HCT116 (cell line): ENCODE data around the gene FER. TPM values are rescaled to one million over a fixed set of nuclear protein-coding genes. Genes with fewer than 3 reads are reported as not detected.

Experiments used
- ATAC-seq: fragments of 200-7000 bp; cut with Tn5 transposase; 2 replicates; pipeline ENCODE4 v1.9.1; 2020; ENCODE audit warnings: mild to moderate bottlenecking, moderate library complexity
- BruUV-seq: library from RNA; stranded (reverse); fragments of 400-500 nt; replicated peaks from 2 replicates; lab custom pipeline; 2021; lab: Mats Ljungman, UMichigan
- CTCF ChIA-PET: fragments of 300-600 bp; sonication (Branson Sonifier 250); formaldehyde crosslinking; loops from one replicate; lab custom pipeline; 2021; ENCODE audit warnings: antibody characterized with exemption; lab: Charles Lee
- POLR2A ChIA-PET: fragments of 300-600, 350-600 bp; sonication (Branson Sonifier 250); formaldehyde crosslinking; loops from one replicate; lab custom pipeline; 2021; ENCODE audit warnings: antibody characterized with exemption; lab: Charles Lee
- RAD21 ChIA-PET, 2 experiments: fragments of 300-600 bp; sonication (Branson Sonifier 250); formaldehyde crosslinking; loops; one replicate each; lab custom pipeline; 2023; ENCODE audit warnings: low total read pairs in 2 of 2; ENCODE audit not compliant: uncharacterized antibody in 2 of 2, unreplicated experiment in 2 of 2, low non-redundant PET in 1 of 2; lab: Charles Lee
- DNase-seq: peaks from one replicate; pipeline ENCODE4 v3.0.0-alpha.2; 2010; ENCODE audit warnings: low read depth, low spot score
- H2AFZ ChIP-seq: fragments of 200-600 bp; shearing (Covaris generic), sonication (generic); 2 replicates; pipeline ENCODE4 v1.6.1; 2017; ENCODE audit warnings: low read depth, mixed run types, mixed read lengths, antibody characterized with exemption, low read length; ENCODE audit not compliant: poor library complexity, severe bottlenecking
- H3K27ac ChIP-seq: 2 replicates; pipeline ENCODE4 v1.5.1; 2012; ENCODE audit warnings: low read depth, low read length
- H3K27me3 ChIP-seq: fragments of 200-600 bp; sonication (generic); 2 replicates; pipeline ENCODE4 v1.6.1; 2016; ENCODE audit warnings: mixed run types, low read length, mixed read lengths; ENCODE audit not compliant: insufficient read depth
- H3K36me3 ChIP-seq, 2 experiments: fragments of 200-500 bp in 1 of 2; fragments of 200-600 bp in 1 of 2; sonication (Bioruptor generic) in 1 of 2; sonication (generic) in 1 of 2; 2 replicates each; pipeline versions ENCODE4 v1.5.1 to v1.6.1; 2014 to 2016; ENCODE audit warnings: low read length in 2 of 2, inconsistent platforms in 1 of 2, mixed read lengths in 1 of 2, mixed run types in 1 of 2; ENCODE audit not compliant: insufficient read depth in 2 of 2, control insufficient read depth in 1 of 2
- H3K4me1 ChIP-seq, 2 experiments: fragments of 200-600 bp in 1 of 2; sonication (generic) in 1 of 2; 2 replicates each; pipeline versions ENCODE4 v1.5.1 to v1.6.1; 2012 to 2017; ENCODE audit warnings: low read length in 2 of 2, inconsistent platforms in 1 of 2, mild to moderate bottlenecking in 1 of 2, mixed read lengths in 1 of 2, mixed run types in 1 of 2, moderate library complexity in 1 of 2; ENCODE audit not compliant: insufficient read depth in 2 of 2, control insufficient read depth in 1 of 2
- H3K4me2 ChIP-seq: fragments of 200-600 bp; sonication (generic); 2 replicates; pipeline ENCODE4 v1.6.1; 2017; ENCODE audit warnings: mixed run types, low read length, mixed read lengths
- H3K4me3 ChIP-seq, 2 experiments: fragments of 200-600 bp in 1 of 2; sonication (generic) in 1 of 2; replicated peaks in 1 of 2; 2 replicates each; pipeline ENCODE4 v1.5.1; 2011 to 2016; ENCODE audit warnings: low read length in 2 of 2, control low read depth in 1 of 2, low read depth in 1 of 2, mild to moderate bottlenecking in 1 of 2, mixed read lengths in 1 of 2, mixed run types in 1 of 2
- H3K79me2 ChIP-seq: fragments of 200-600 bp; sonication (generic); 2 replicates; pipeline ENCODE4 v1.6.1; 2017; ENCODE audit warnings: mild to moderate bottlenecking, mixed run types, low read length, moderate library complexity, mixed read lengths; ENCODE audit not compliant: insufficient read depth
- H3K9ac ChIP-seq: fragments of 200-600 bp; sonication (generic); 2 replicates; pipeline ENCODE4 v1.6.1; 2016; ENCODE audit warnings: low read length, mixed read lengths
- H3K9me2 ChIP-seq: fragments of 200-600 bp; sonication (generic), shearing (Covaris generic); 2 replicates; pipeline ENCODE4 v1.6.1; 2017; ENCODE audit warnings: mixed run types, mild to moderate bottlenecking, moderate library complexity; ENCODE audit not compliant: insufficient read depth
- H3K9me3 ChIP-seq, 2 experiments: fragments of 200-500 bp in 1 of 2; fragments of 200-600 bp in 1 of 2; sonication (Bioruptor generic) in 1 of 2; sonication (generic) in 1 of 2; 2 replicates each; pipeline ENCODE4 v1.6.1; 2014 to 2017; ENCODE audit warnings: low read length in 2 of 2, mixed read lengths in 2 of 2, inconsistent platforms in 1 of 2, low read depth in 1 of 2, mild to moderate bottlenecking in 1 of 2, mixed run types in 1 of 2, moderate library complexity in 1 of 2; ENCODE audit not compliant: control insufficient read depth in 1 of 2, insufficient read depth in 1 of 2
- H4K20me1 ChIP-seq: fragments of 200-600 bp; sonication (generic), shearing (Covaris generic); 2 replicates; pipeline ENCODE4 v1.6.1; 2017; ENCODE audit warnings: mixed run types, mild to moderate bottlenecking, moderate library complexity; ENCODE audit not compliant: insufficient read depth
- ATF3 ChIP-seq: IDR thresholded peaks from 2 replicates; pipeline ENCODE4 v1.6.1; 2012
- CBX3 ChIP-seq: IDR thresholded peaks from 2 replicates; pipeline ENCODE4 v1.6.1; 2012; ENCODE audit warnings: low read depth
- CEBPB ChIP-seq: IDR thresholded peaks from 2 replicates; pipeline ENCODE4 v1.6.1; 2012; ENCODE audit warnings: low read depth
- EGR1 ChIP-seq: IDR thresholded peaks from 2 replicates; pipeline ENCODE4 v1.6.1; 2012; ENCODE audit warnings: low read depth
- ELF1 ChIP-seq: IDR thresholded peaks from 2 replicates; pipeline ENCODE4 v1.6.1; 2012; ENCODE audit warnings: low read depth, borderline replicate concordance
- EZH2 ChIP-seq: fragments of 200-600 bp; sonication (generic); IDR thresholded peaks from 2 replicates; pipeline ENCODE4 v1.6.1; 2017; ENCODE audit warnings: antibody characterized with exemption, mixed run types
- EZH2phosphoT487 ChIP-seq: fragments of 200-600 bp; IDR thresholded peaks from 2 replicates; pipeline ENCODE4 v1.6.1; 2018; ENCODE audit warnings: antibody characterized with exemption, borderline replicate concordance
- POLR2AphosphoS5 ChIP-seq: IDR thresholded peaks from 2 replicates; pipeline ENCODE4 v1.6.1; 2011; ENCODE audit warnings: mild to moderate bottlenecking, low read depth, low read length, moderate library complexity
- TCF7L2 ChIP-seq: IDR thresholded peaks from 2 replicates; pipeline ENCODE4 v1.7.0; 2011; ENCODE audit warnings: borderline replicate concordance, inconsistent platforms; ENCODE audit not compliant: insufficient read depth, insufficient read length; ENCODE audit errors: extremely low read depth
- YY1 ChIP-seq: IDR thresholded peaks from 2 replicates; pipeline ENCODE4 v1.6.1; 2011; ENCODE audit warnings: low read length, low read depth, moderate library complexity, mild to moderate bottlenecking; ENCODE audit not compliant: insufficient replicate concordance; ENCODE audit errors: extremely low read depth
- ZNF274 ChIP-seq: fragments of 200-500 bp; sonication (Bioruptor generic); IDR thresholded peaks from 2 replicates; pipeline ENCODE4 v1.6.1; 2014; ENCODE audit warnings: mild to moderate bottlenecking, low read depth, low read length, inconsistent platforms
- intact Hi-C: fragments of 100-400 bp; cut with micrococcal nuclease; formaldehyde crosslinking; loops from 2 replicates; pipeline ENCODE4 v1.10.0; 2022
- total RNA-seq: library from RNA; stranded (reverse); gene quantifications from one replicate; pipeline ENCODE4 v1.2.1, GENCODE V29; 2021; ENCODE audit not compliant: unreplicated experiment
- TF ChIP-seq, protein P1 (sequence below): IDR thresholded peaks from 2 replicates; pipeline ENCODE4 v1.6.1; 2012; ENCODE audit warnings: low read depth
- TF ChIP-seq, protein P2 (sequence below), 3 experiments: fragments of 200-600 bp in 1 of 3; sonication (generic) in 1 of 3; IDR thresholded peaks in 2 of 3; conservative IDR thresholded peaks in 1 of 3; 2 replicates each; pipeline ENCODE4 v1.5.1; 2012 to 2017; ENCODE audit warnings: low read depth in 2 of 3, low read length in 2 of 3, antibody characterized with exemption in 1 of 3, borderline replicate concordance in 1 of 3, control low read depth in 1 of 3, mild to moderate bottlenecking in 1 of 3, mixed read lengths in 1 of 3, mixed run types in 1 of 3, moderate library complexity in 1 of 3; ENCODE audit not compliant: insufficient read depth in 1 of 3

FER gene
- total RNA-seq, 1 experiment from 2014 or later, result 32.0 TPM

GRCh38 chr5:108935611-108936010, 187.9 kb downstream of the FER start:
- ChIA-PET CTCF (no interaction called here), POLR2A (no interaction called here)
- H3K9me3 ChIP-seq, result no peaks in the 10 kb centered on the region
- no peaks in the 10 kb centered on the region for H4K20me1 ChIP-seq
- H3K4me1 ChIP-seq, result no peaks in the 10 kb centered on the region
- H2AFZ ChIP-seq, result no peak overlapping the region
- H3K36me3 ChIP-seq, result no peaks in the 10 kb centered on the region
- TF ChIP-seq YY1, result no peak
- TF ChIP-seq, protein P1, sequence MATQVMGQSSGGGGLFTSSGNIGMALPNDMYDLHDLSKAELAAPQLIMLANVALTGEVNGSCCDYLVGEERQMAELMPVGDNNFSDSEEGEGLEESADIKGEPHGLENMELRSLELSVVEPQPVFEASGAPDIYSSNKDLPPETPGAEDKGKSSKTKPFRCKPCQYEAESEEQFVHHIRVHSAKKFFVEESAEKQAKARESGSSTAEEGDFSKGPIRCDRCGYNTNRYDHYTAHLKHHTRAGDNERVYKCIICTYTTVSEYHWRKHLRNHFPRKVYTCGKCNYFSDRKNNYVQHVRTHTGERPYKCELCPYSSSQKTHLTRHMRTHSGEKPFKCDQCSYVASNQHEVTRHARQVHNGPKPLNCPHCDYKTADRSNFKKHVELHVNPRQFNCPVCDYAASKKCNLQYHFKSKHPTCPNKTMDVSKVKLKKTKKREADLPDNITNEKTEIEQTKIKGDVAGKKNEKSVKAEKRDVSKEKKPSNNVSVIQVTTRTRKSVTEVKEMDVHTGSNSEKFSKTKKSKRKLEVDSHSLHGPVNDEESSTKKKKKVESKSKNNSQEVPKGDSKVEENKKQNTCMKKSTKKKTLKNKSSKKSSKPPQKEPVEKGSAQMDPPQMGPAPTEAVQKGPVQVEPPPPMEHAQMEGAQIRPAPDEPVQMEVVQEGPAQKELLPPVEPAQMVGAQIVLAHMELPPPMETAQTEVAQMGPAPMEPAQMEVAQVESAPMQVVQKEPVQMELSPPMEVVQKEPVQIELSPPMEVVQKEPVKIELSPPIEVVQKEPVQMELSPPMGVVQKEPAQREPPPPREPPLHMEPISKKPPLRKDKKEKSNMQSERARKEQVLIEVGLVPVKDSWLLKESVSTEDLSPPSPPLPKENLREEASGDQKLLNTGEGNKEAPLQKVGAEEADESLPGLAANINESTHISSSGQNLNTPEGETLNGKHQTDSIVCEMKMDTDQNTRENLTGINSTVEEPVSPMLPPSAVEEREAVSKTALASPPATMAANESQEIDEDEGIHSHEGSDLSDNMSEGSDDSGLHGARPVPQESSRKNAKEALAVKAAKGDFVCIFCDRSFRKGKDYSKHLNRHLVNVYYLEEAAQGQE, result no peak
- TF ChIP-seq CEBPB, result no peak
- TF ChIP-seq TCF7L2, result no peak
- TF ChIP-seq EZH2, result no peak
- TF ChIP-seq, all 23 proteins: peak for 0
- RAD21 ChIA-PET, result no interaction called here
- ATAC-seq (no peak), DNase-seq (no peak)
- Histone ChIP-seq H3K9ac (no peak overlapping the region), H3K79me2 (peaks cover 5% of the 10 kb centered on the region; the same call in 1 of the 2 replicates), H3K4me3 (no peak overlapping the region), H3K9me2 (no peaks in the 10 kb centered on the region), H3K27me3 (no peaks in the 10 kb centered on the region), H3K4me2 (no peak overlapping the region), H3K27ac (no peak overlapping the region)
- no TSS peak for BruUV-seq
- intact Hi-C loops, result no loop called here

GRCh38 chr5:108937221-108937620, 189.5 kb downstream of the FER start:
- DNase-seq (no peak), ATAC-seq (no peak)
- Histone ChIP-seq H2AFZ (no peak overlapping the region), H3K4me1 (no peaks in the 10 kb centered on the region), H3K79me2 (peaks cover 5% of the 10 kb centered on the region; the same call in 1 of the 2 replicates), H3K4me3 (no peak overlapping the region), H3K27me3 (no peaks in the 10 kb centered on the region), H4K20me1 (no peaks in the 10 kb centered on the region), H3K9me3 (no peaks in the 10 kb centered on the region), H3K4me2 (no peak overlapping the region), H3K36me3 (no peaks in the 10 kb centered on the region), H3K27ac (no peak overlapping the region), H3K9me2 (no peaks in the 10 kb centered on the region), H3K9ac (no peak overlapping the region)
- ChIA-PET CTCF (no interaction called here), RAD21 (no interaction called here), POLR2A (no interaction called here)
- intact Hi-C loops, result no loop called here
- BruUV-seq, result no TSS peak
- TF ChIP-seq EZH2phosphoT487 (no peak), ELF1 (no peak), POLR2AphosphoS5 (no peak), EZH2 (no peak), EGR1 (no peak), CBX3 (no peak), ATF3 (no peak), ZNF274 (no peak)
- TF ChIP-seq, protein P2, sequence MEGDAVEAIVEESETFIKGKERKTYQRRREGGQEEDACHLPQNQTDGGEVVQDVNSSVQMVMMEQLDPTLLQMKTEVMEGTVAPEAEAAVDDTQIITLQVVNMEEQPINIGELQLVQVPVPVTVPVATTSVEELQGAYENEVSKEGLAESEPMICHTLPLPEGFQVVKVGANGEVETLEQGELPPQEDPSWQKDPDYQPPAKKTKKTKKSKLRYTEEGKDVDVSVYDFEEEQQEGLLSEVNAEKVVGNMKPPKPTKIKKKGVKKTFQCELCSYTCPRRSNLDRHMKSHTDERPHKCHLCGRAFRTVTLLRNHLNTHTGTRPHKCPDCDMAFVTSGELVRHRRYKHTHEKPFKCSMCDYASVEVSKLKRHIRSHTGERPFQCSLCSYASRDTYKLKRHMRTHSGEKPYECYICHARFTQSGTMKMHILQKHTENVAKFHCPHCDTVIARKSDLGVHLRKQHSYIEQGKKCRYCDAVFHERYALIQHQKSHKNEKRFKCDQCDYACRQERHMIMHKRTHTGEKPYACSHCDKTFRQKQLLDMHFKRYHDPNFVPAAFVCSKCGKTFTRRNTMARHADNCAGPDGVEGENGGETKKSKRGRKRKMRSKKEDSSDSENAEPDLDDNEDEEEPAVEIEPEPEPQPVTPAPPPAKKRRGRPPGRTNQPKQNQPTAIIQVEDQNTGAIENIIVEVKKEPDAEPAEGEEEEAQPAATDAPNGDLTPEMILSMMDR (IDR thresholded peaks at IDR 0.05 in 2 of 3, conservative IDR thresholded peaks at IDR 0.05 in 1 of 3; ENCODE audit: borderline replicate concordance in 1 of 3, insufficient read depth in 1 of 3, low read depth in 2 of 3, low read length in 2 of 3), result no peak
